AG08396 (cell line): Measurements from ENCODE around the gene ZC3H4.
A peak's percentile ranks its signal among the peaks of the same experiment; 100 is the strongest.

Experiments used
- DNase-seq: peaks from one replicate; pipeline ENCODE4 v3.0.0; 2012; ENCODE audit warnings: low spot score, mixed read lengths

Gene ZC3H4

DNA sequence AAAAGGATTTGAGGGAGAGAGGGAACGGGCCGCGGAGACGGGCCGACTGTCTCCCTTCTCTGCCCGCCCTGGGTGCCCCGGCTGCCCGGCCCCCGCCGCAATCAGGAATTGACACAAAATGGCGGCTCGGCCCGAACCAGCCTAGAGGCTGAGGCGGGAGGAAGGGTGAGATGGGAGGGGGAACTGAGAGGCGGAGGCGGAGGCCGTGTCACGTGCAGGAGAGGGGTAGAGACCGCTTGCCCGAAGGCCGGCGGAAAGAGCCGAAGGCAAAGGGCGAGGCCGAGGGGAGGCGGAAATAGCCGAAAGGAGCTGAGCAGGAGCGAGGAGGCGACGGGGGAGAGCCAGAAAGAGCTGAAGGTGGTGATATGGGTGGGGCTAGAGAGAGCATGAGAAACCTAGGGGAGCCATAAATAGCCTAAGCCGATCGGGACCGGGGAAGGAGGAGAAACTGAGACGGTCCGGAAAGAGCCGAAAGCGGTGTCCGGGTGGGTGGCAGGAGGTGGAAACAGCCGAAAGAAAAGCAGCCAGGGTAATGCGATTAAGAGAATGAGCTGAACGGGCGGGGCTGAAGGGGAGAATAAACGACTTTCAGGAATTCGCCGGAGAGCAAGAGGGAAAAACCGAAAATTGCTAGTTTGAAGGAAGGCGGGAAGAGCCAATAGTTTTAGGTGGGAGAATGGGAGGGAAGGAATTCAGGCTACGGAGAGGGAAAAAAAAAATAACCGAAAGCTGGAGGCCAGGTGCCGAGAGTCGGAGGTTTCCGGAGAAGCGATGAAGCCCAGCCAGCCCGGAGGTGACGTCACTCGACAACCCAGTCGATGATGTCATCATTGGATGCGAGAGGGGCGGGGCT lies at the start of gene ZC3H4:
Gene ZC3H4 (minus strand): TSS at position 780 of the 853 bp plus-strand sequence. CDS start 1,192 bp downstream, outside the sequence.
- peak; percentile 95 for DNase-seq

DNA sequence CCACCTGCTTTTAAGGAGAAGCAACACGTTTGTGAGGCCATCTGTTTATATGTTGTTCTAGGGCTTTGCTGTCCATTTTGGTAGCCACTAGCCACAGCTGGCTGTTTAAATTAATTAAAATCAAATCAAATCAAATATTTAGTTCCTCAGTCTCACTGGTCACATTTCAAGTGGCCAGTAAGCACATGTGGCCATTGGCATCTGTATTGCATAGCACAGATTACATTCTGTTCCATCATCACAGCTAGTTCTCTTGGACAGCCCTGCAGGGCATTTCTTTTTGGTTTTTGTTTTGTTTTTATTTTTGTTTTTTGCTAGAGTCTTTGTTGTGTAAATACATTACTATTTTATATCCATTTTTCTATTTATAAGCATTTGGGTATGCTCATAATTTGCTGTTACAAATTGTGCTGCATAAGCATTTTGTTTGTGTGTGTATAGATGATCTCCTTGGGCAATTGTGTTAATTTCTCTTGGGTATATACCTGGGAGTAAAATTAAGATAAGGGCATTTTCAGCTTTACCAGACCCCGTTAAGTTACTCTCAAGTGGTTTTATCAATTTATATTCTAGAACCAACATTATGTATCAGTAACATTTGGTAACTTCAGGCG lies 48.4 kb upstream of the ZC3H4 start:
- DNase-seq, result peak; percentile 36

DNA sequence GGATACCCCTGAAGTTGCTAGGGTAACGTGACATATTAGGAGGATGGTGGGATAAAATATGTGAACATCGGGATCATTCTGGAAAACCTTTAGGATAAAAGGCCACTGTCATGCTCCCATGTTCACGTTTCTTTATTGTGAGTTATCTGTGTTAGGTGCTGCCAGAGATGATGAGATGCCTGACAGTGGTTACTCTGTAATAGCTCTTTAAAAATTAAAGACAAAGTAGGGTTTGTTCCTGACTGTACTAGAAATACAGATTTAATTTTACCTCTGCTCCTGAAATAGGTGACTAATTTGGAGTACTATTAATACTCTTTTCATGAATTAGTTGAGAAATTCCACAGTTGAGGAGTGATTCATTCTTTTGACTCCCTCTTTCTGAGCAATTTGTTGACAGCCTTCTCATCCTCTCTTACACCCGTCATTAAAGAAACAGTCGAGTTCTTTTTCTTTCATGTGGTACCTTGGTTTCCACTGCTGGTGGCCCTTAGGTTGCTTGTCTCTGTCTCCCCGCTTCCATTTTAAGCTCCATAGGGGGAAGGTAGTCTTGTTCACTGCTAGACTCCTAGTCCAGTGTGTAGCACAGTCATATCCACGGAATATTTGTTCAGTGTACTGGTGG lies 45.4 kb upstream of the ZC3H4 start:
- no peak for DNase-seq

DNA sequence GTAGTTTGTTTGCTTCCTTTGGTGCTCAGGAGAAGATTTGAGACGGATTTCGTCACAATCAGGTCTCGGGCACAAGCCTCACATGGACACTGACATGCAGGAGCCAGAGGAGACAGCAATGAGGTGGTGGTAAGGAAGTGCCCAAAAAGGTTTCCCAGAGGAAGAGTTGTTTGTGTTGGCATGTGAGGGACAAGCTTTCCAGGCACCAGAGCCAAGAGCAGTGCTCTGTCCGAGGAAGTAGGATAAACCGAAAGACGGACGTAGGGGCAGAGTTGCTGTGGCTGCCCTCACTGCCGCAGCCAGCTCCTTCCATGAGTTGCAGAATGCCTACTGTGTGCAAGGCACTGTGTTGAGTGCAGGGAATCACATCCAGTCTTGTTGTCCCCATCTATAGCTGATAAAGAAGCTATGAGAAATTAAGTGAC lies 44.8 kb upstream of the ZC3H4 start:
- no peak for DNase-seq

DNA sequence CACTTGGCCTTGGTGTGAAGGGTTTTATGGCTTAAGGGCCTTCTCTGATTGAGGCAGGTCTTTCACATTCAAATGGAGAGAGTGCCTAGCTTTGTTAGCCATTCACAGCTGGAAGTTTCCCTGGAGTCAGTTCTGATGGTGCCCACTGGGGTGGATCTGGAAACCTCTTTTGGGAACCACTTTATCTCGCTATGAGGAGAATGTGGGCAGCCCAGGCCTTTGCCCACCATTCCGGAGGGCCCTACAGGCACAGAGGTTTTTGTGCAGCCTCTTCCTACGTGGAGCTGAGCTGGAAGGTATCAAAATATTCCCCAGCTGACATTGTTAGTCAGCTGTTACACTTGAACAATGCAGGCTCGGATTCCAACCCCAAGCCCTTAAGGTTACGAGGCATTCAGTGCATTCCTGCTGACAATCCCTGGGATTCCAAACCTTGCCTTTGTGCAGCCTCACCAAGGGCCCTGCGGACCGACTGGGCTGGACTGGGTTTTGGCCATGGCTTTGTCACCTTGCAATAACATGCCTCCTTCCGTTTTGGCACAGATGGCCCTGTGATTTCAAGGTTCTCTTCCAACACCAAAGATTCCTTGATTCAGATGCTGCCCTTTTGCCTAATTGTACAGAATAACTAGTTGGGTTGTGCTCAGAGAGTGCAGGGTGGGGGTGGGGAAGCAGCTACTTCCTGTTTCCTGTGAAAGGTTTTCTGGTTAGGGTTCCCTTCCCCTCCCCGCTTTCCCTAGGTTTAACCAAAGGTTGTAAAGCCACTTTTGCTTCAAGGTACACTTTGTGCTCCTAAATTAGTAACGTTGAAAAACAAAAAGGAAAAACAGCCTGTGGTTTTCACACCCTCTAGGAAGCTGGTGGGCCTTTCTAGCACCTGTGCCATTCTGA lies 44.1 kb upstream of the ZC3H4 start:
- peak; percentile 58 for DNase-seq

DNA sequence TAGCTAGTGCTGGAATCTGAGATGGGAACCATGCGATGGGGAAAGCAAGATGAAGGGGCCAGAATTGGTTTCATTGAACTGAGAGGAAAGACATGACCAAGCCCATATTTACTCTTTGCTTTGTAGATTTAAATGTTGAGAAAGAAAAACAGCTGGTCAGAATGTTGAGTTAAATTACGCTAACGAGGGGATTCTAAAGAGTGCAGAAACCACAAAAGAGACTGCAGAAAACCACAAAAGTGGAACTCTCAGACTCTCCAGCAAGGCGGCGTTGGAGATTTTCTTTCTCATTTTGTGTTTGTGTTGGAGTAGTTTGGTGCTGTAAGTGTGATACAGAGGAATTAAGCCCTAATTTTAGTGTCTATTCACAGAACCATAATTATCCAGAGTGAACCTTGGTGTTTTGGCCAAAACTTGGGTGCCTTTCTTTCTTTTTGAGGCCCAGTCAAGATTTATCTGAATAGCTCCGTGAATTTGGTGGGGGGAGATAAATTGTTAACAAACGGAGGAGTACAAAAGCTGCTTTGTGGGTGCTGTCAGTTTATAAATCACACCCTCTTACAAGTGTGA lies 43.4 kb upstream of the ZC3H4 start:
- no peak for DNase-seq

DNA sequence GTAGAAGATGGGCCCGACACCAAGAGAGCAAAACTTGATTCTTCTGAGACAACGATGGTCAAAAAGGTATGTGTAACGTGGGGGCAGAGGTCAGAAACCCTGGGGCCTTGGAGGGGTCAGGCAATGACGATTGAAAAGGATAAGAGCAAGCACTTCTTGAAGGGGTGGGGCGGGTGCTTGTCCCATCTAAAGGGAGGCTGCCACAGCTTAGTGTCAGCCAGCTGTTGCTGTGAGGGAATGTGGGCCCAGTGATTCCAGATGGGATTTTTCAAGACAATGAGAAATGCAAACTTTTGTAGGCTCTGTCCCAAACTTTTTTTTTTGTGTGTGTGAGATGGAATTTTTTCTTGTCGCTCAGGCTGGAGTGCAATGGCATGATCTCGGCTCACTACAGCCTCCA lies 41.6 kb upstream of the ZC3H4 start:
- DNase-seq, result no peak

DNA sequence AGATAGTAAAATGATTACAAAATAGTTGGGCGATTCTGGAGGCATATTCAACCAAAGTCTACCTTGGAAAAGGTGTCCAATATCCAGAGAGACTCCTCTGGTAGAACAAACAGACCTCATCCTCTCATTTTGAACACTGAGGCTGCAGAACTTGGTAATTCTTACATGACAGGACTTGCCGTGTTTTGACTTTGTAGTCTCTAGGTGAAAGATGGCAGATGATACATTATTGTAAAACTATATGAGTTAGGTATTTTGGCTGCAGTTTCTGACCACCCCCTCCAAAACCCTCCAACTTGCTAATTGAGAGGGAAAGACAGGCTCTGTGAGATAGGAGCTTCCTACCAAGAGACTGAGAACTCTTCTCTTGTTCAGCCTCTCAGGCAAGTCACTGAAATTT lies 39.7 kb upstream of the ZC3H4 start:
- no peak for DNase-seq

DNA sequence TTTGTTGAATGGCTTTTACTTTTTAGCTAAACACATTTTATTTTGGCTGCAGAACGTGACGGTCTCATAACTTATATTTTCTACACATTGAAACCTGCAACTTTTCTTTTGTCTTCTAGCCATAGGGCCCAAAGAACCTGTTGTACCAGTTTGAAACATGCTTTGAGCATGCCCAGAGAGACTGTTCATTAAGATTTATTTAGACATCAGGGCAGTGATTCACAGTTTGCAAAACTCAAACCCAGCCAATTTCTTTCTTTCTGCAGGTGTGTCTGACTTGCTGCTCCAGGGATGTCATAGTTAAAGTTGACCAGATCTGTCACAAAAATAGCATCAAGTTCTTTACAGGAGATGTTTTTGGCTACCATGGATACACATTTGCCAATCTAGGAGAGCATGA lies 39.1 kb upstream of the ZC3H4 start:
- DNase-seq, result no peak

DNA sequence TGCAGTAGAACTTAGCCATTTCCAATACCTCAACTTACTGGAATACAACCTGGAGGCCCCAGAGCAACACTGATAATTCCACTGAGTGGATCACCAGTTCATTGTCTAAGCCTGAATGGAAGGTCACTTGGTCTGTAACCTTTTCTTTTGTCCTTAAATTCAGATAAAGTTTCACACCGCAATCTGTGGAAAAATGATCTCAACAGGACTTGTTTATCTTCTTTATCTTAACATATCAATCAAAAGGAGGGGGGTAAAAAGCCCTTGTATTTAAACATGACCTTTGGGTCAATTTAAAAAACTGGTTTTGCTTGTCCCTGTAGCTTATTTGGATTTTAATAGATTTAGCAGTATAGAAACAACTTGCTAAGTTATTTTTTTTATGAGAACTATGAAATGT lies 38.6 kb upstream of the ZC3H4 start:
- no peak for DNase-seq

DNA sequence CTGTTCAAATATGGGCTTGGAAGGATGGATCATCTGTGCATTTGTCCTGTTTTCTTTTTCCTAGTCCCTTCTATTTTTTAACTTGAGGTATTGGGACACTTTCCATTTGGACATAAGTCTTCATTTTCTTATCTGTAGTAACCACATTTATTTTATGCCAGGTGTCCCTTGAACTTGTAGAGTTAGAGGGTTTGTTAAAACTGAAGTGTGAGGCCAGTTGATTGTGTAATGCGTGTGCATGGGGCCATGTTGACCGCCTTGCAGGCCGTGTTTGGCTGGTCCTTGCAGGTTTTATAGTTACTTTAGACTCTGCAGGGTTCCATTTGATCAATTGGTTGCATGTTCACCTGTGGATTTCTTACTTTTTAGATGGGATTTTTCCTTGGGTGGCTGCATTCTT lies 38.1 kb upstream of the ZC3H4 start:
- no peak for DNase-seq

DNA sequence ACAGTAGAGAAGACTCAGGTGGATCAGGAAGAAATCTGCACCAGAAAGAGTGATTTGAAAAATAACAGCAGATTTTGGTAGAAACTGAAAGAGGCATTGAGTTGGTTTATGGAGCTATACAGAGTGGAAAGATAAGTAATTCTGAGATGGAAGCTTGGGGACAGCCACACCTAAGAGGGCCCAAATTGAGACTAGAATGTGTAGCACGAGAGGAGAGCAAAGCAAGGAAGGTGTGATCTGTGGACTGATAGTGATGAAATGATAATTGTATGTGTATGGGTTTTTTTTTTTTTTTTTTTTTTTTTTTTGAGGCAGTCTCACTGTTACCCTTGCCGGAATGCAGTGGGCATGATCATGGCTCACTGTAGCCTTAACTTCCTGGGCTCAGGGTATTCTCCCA lies 33.3 kb upstream of the ZC3H4 start:
- DNase-seq, result no peak

DNA sequence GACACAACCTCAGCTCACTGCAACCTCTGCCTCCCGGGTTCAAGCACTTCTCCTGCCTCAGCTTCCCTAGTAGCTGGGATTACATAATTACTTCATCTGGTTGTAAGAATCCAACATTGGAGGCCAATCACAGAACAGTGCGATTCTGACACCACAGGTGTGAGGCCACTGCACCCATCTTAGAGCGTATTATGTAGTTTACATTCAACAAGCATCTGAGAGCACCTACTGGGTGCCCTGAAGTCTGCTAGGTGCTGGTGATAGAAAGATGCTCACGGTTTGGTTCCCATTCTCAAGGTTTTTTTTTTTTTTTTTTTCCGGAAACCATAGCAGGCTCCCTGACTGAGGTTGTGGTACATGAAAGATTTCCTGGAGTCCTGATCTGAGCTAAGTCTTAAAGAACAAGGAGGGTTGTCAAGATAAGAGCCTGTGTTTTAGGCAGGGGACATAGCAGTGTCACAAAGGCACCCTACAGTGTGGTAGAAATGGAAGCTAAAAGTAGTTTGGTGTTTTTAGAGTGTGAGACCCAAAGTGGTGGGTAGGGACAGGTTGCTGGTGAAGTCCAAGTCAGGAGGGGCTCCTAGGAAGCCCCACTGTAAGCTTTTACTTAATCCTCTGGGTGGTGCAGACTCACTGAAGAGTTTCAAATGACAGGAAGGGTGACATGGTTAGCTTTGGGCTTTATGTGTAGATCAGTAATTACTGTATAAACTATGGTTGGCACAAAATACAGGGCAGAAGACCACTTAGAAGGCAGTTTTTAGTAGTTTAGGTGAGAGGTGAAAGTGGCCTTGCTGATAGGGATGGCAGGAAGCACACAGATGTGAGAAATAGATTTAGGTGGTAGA lies 32.3 kb upstream of the ZC3H4 start:
- DNase-seq, result no peak

DNA sequence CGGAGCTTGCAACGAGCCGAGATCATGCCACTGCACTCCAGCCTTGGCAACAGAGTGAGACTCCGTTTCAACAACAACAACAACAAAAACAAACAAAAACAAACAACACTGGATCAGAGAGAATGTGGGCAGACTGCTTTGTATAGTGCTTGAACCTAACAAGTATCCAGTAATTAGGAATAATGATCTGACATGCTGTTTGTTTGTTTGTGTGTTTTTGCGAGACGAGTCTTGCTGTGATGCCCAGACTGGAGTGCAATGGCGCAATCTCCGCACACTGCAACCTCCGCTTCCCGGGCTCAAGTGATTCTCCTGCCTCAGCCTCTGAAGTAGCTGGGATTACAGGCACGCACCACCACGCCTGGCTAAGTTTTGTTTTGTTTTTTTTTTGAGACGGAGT lies 31.1 kb upstream of the ZC3H4 start:
- DNase-seq, result no peak

DNA sequence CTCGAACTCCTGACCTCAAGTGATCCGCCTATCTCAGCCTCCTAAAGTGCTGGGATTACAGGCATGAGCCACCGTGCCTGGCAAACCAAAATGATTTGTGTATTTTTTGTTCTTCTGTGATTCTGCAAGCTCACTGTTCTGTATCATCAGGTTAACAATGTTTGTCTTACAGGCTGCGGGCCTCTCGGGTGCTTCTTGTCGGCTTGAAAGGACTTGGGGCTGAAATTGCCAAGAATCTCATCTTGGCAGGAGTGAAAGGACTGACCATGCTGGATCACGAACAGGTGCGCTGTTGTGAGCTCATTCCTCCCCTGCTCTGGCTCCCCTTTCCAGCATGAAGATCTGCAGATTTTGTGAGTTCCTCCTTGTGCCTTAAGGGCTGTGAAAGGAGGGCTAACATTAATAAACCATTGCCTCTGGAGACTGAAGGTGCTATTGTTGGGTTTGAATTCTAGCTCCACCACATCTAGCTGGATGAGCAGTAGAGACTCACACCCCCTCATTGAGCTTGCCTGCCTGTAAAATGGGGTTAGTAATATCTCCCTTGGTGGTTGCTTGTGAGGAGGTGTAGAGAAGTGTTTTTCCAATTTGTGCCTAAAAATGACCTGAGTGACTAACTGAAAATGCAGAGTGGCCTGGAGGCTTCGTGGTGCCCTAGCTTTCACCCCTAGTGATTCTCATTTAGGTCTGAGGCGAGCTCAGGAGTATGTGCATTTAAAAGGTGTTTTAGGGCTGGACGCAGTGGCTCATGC lies 29.9 kb upstream of the ZC3H4 start:
- DNase-seq, result no peak

DNA sequence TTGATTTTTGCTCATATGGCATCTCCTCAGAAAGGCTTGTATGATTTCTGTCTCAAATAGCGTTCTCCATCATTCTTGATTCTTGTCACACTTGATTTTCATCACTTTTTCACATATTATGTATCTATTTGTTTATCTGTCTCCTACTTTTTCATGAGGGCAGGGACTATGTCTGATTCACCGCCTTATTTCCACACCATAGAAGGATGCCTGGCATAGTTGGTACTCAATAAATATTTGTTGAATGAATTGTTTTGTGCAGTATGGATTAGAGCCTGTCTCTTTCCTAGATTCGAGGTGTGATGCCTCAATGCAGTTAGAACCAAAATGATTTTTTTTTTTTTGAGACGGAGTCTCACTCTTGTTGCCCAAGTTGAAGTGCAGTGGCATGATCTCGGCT lies 29.2 kb upstream of the ZC3H4 start:
- DNase-seq, result no peak

DNA sequence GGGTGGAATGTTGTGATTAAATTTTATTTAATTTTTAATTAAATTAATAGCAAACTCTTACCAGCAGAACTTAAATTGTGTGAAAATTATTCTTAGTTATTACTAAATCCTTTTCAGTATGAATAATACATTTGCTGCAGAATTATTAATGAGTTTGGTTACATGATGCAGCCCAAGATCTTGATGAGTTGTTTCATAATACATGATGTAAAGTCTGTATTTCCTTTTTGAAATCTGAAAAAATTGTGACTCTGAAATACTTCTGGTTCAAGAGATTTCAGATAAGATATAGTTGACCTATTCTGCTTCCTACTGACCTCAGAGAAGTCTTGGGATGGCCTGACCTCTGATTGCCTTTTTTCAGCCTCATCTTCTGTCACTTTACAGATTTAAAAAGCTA lies 28.1 kb upstream of the ZC3H4 start:
- DNase-seq, result no peak

DNA sequence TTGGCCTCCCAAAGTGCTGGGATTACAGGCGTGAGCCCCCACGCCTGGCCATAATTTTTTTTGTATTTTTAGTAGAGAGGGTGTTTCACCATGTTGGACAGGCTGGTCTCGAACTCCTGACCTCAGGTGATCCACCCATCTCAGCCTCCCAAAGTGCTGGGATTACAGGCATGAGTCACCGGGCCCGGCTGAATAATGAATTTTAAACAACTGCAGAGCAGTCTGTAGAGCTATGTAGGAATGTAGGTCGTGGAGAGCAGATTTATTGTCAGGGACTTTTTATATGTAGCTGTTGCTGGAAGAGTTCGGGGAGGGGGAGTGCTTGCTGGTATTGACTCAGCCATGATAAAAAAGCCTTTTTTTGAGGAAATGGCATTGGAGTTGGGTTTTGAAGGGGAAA lies 27.7 kb upstream of the ZC3H4 start:
- DNase-seq, result peak; percentile 42

DNA sequence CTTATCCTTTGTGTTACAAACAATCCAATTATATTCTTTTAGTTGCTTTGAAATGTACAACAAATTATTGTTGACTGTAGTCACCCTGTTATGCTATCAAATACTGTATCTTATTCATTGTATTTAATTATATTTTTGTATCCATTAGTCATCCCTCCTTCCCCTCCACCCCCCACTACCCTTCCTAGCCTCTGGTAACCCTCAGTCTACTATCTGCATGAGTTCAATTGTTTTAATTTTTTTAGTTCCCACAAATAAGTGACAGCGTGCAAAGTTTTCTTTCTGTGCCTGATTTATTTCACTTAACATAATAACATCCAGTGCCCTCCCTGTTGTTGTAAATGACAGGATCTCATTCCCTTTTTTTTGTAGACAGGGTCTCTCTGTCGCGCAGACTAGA lies 21.6 kb upstream of the ZC3H4 start:
- no peak for DNase-seq

DNA sequence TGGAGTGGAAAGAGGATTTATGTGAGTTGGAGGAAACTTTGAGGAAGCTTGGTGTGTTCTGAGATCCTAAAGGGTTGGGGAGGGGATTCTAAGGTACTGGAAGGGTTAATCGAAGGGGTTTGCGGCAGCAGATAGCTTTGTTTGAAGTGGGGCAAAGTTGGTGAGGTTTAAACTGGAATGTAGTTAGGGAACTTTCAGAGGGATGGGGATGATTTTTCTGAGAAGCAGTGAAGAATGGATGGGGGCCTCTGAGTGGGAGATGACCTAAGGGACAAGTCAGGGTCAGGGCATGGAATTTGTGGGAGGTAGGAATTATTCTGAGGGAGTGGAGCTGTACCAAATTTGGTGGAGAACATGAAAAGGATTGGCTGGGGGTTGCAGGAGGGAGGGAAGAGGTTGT lies 21.0 kb upstream of the ZC3H4 start:
- DNase-seq, result no peak
